Stimulated activated CD4-positive, alpha-beta T cell treated with anti-CD3 and anti-CD28 coated beads, Interleukin-1b, Interleukin-23, amount 100 ng/mL, for 48 hours (primary cell): ENCODE measurements around the gene CCR8.
"Not testable (repeated sequence)": the region's sequence is repeated elsewhere in the genome, so short reads cannot be mapped to it uniquely, and the experiment has no call there.

Experiments
- DNase-seq: peaks from one replicate; pipeline ENCODE4 v3.0.0-alpha.2; 2020

Gene CCR8

GRCh38 chr3:39317571-39318169, 11.8 kb upstream of the CCR8 start:
- DNase-seq, result no peak

- no peak for DNase-seq
Observed at GRCh38 chr3:39318301-39318700, 11.2 kb upstream of the CCR8 start.

- DNase-seq, result no peak
Observed at GRCh38 chr3:39319249-39319648, 10.3 kb upstream of the CCR8 start.

GRCh38 chr3:39321574-39321983, 7.9 kb upstream of the CCR8 start:
- DNase-seq, result not testable (repeated sequence)

- not testable (repeated sequence) for DNase-seq
Observed at GRCh38 chr3:39322209-39322715, 7.2 kb upstream of the CCR8 start.

GRCh38 chr3:39322936-39323335, 6.6 kb upstream of the CCR8 start:
- DNase-seq, result no peak

GRCh38 chr3:39323494-39323893, 6.0 kb upstream of the CCR8 start:
- no peak for DNase-seq

GRCh38 chr3:39325236-39325635, 4.3 kb upstream of the CCR8 start:
- no peak for DNase-seq

GRCh38 chr3:39327053-39327745, 2.3 kb upstream of the CCR8 start:
- DNase-seq, result no peak

GRCh38 chr3:39327746-39328349, 1.7 kb upstream of the CCR8 start:
- DNase-seq, result peak; percentile 18

- DNase-seq, result no peak
Observed at GRCh38 chr3:39330824-39331223, 1.3 kb downstream of the CCR8 start.

GRCh38 chr3:39332525-39332924, 3.0 kb downstream of the CCR8 start:
- DNase-seq, result no peak

- no peak for DNase-seq
Observed at GRCh38 chr3:39333607-39334006, 4.1 kb downstream of the CCR8 start.

GRCh38 chr3:39334205-39334604, 4.7 kb downstream of the CCR8 start:
- DNase-seq, result no peak

- no peak for DNase-seq
Observed at GRCh38 chr3:39338201-39338600, 8.7 kb downstream of the CCR8 start.

- DNase-seq, result no peak
Observed at GRCh38 chr3:39339086-39339485, 9.6 kb downstream of the CCR8 start.

GRCh38 chr3:39343076-39343717, 13.7 kb downstream of the CCR8 start:
- DNase-seq, result no peak

GRCh38 chr3:39343760-39344159, 14.3 kb downstream of the CCR8 start:
- no peak for DNase-seq

- no peak for DNase-seq
Observed at GRCh38 chr3:39344746-39345344, 15.3 kb downstream of the CCR8 start.

GRCh38 chr3:39346785-39347585, 17.5 kb downstream of the CCR8 start:
- DNase-seq, result no peak

GRCh38 chr3:39347586-39347876, 18.0 kb downstream of the CCR8 start:
- DNase-seq, result no peak

- DNase-seq, result no peak
Observed at GRCh38 chr3:39349080-39349479, 19.6 kb downstream of the CCR8 start.

GRCh38 chr3:39350714-39351113, 21.2 kb downstream of the CCR8 start:
- no peak for DNase-seq
